K562 (cell line): ENCODE results near the gene SLC22A1. TPM values are rescaled to one million over a fixed set of nuclear protein-coding genes. Genes with fewer than 3 reads are reported as not detected.

ENCODE experiments used
- ATAC-seq: fragments of 200-7000 bp; cut with Tn5 transposase; 3 replicates; pipeline ENCODE4 v1.9.1; 2020; ENCODE audit warnings: moderate library complexity
- BruUV-seq: library from RNA; stranded (reverse); fragments of 400-500 nt; replicated peaks from 2 replicates; lab custom pipeline; 2021; lab: Mats Ljungman, UMichigan
- CTCF ChIA-PET: fragments of 300-600 bp; formaldehyde crosslinking; extraction: SDS; loops from one replicate; lab custom pipeline; 2021; ENCODE audit warnings: low intra/inter-chr PET ratio; lab: Yijun Ruan, JAX
- POLR2A ChIA-PET: fragments of 300-600, 350-650 bp; sonication (Branson Sonifier 250); formaldehyde crosslinking; extraction: SDS; loops from one replicate; lab custom pipeline; 2021; ENCODE audit warnings: antibody characterized with exemption, inconsistent platforms; lab: Yijun Ruan, JAX
- DNase-seq, 4 experiments: peaks; one replicate each; pipeline versions ENCODE4 v3.0.0 to v3.0.0-alpha.2; 2011 to 2018; ENCODE audit warnings: low spot score in 3 of 4, mixed read lengths in 3 of 4; ENCODE audit errors: extremely low read depth in 1 of 4
- FAIRE-seq: peaks from 2 replicates; lab custom pipeline; 2011; peaks lifted over from hg19 to GRCh38; lab: Jason Lieb, UNC
- H2AFZ ChIP-seq: 2 replicates; pipeline ENCODE4 v1.6.0; 2011; ENCODE audit warnings: low read depth, low read length, control low read depth, inconsistent platforms
- H3K27ac ChIP-seq: fragments of 200-600 bp; 3 replicates; pipeline ENCODE4 v1.8.0; 2011; ENCODE audit warnings: low read depth, mild to moderate bottlenecking, control low read depth, inconsistent platforms, low read length, moderate library complexity, mixed read lengths; ENCODE audit errors: extremely low read depth
- H3K27me3 ChIP-seq, 2 experiments: fragments of 300-600 bp in 1 of 2; 2 replicates in 1 of 2; 3 replicates in 1 of 2; pipeline versions ENCODE4 v1.6.0 to v1.8.0; 2011; ENCODE audit warnings: inconsistent platforms in 2 of 2, low read length in 2 of 2, mild to moderate bottlenecking in 1 of 2, mixed read lengths in 1 of 2, moderate library complexity in 1 of 2; ENCODE audit not compliant: control insufficient read depth in 2 of 2, insufficient read depth in 2 of 2
- H3K36me3 ChIP-seq: fragments of 300-600 bp; 3 replicates; pipeline ENCODE4 v1.8.0; 2011; ENCODE audit warnings: mild to moderate bottlenecking, low read length, inconsistent platforms; ENCODE audit not compliant: control insufficient read depth, insufficient read depth
- H3K4me1 ChIP-seq, 2 experiments: fragments of 200-600 bp in 1 of 2; replicated peaks in 1 of 2; 2 replicates in 1 of 2; 3 replicates in 1 of 2; pipeline versions ENCODE4 v1.5.1 to v1.8.0; 2011; ENCODE audit warnings: inconsistent platforms in 2 of 2, low read length in 2 of 2, mild to moderate bottlenecking in 1 of 2, mixed read lengths in 1 of 2, moderate library complexity in 1 of 2; ENCODE audit not compliant: control insufficient read depth in 2 of 2, insufficient read depth in 2 of 2
- H3K4me2 ChIP-seq: 2 replicates; pipeline ENCODE4 v1.6.1; 2011; ENCODE audit warnings: low read length, control low read depth, inconsistent platforms, mixed read lengths; ENCODE audit not compliant: insufficient read depth
- H3K4me3 ChIP-seq: fragments of 200-600 bp; sonication (generic), shearing (Covaris generic); 2 replicates; pipeline ENCODE4 v1.5.1; 2016; ENCODE audit warnings: control low read depth, inconsistent platforms
- H3K79me2 ChIP-seq: fragments of 200-600 bp; 3 replicates; pipeline ENCODE4 v1.8.0; 2011; ENCODE audit warnings: low read length, inconsistent platforms; ENCODE audit not compliant: control insufficient read depth, insufficient read depth
- H3K9ac ChIP-seq, 2 experiments: 2 replicates each; pipeline versions ENCODE4 v1.6.0 to v1.6.1; 2011; ENCODE audit warnings: low read depth in 2 of 2, low read length in 2 of 2, control low read depth in 1 of 2, inconsistent platforms in 1 of 2, mild to moderate bottlenecking in 1 of 2, mixed read lengths in 1 of 2; ENCODE audit not compliant: insufficient read depth in 1 of 2
- H3K9me1 ChIP-seq: one replicate; pipeline ENCODE4 v1.6.0; 2011; ENCODE audit warnings: inconsistent platforms, mild to moderate bottlenecking, low read length, moderate library complexity; ENCODE audit not compliant: control insufficient read depth, insufficient read depth
- H3K9me3 ChIP-seq: replicated peaks from 2 replicates; pipeline ENCODE4 v1.5.1; 2011; ENCODE audit warnings: low read depth, low read length, inconsistent platforms; ENCODE audit not compliant: control insufficient read depth, insufficient read depth
- H4K20me1 ChIP-seq: replicated peaks from 2 replicates; pipeline ENCODE4 v1.6.1; 2011; ENCODE audit warnings: low read length, inconsistent platforms, mixed read lengths; ENCODE audit not compliant: control insufficient read depth, insufficient read depth
- ARID3B ChIP-seq: fragments of 250-450 bp; sonication (Bioruptor Pico); IDR thresholded peaks from 2 replicates; pipeline ENCODE4 v1.4.0; 2020; ENCODE audit warnings: borderline replicate concordance
- CBFA2T3 ChIP-seq: fragments of 450-650 bp; IDR thresholded peaks from 2 replicates; pipeline ENCODE4 v1.6.1; 2017
- DMBX1 ChIP-seq: fragments of 250-450 bp; sonication (Bioruptor Pico); IDR thresholded peaks from 2 replicates; pipeline ENCODE4 v1.8.0; 2022; ENCODE audit warnings: inconsistent platforms, mild to moderate bottlenecking, moderate library complexity, borderline replicate concordance
- E2F3 ChIP-seq: fragments of 250-450 bp; sonication (Bioruptor Pico); IDR thresholded peaks from 2 replicates; pipeline ENCODE4 v1.4.0; 2020; ENCODE audit warnings: mild to moderate bottlenecking
- ETS1 ChIP-seq: conservative IDR thresholded peaks from 2 replicates; pipeline ENCODE4 v1.6.1; 2011; ENCODE audit warnings: low read depth, mild to moderate bottlenecking, low read length; ENCODE audit not compliant: control insufficient read depth
- HNRNPL ChIP-seq: fragments of 200-400 bp; formaldehyde crosslinking; IDR thresholded peaks from 2 replicates; pipeline ENCODE4 v1.6.1; 2017; ENCODE audit warnings: low read depth, mild to moderate bottlenecking, low read length
- MITF ChIP-seq: IDR thresholded peaks from 2 replicates; pipeline ENCODE4 v1.6.1; 2014; ENCODE audit warnings: antibody characterized with exemption
- NUFIP1 ChIP-seq: fragments of 450-650 bp; IDR thresholded peaks from 2 replicates; pipeline ENCODE4 v1.6.1; 2018; ENCODE audit not compliant: partially characterized antibody
- POLR3A ChIP-seq: IDR thresholded peaks from 2 replicates; pipeline ENCODE4 v1.6.1; 2011; ENCODE audit warnings: borderline replicate concordance, mild to moderate bottlenecking, moderate library complexity; ENCODE audit not compliant: insufficient read length, insufficient read depth; ENCODE audit errors: extremely low read depth
- RAD21 ChIP-seq, 2 experiments: fragments of 250-450 bp in 1 of 2; fragments of 450-650 bp in 1 of 2; sonication (Bioruptor Pico) in 1 of 2; formaldehyde crosslinking in 1 of 2; IDR thresholded peaks in 1 of 2; conservative IDR thresholded peaks in 1 of 2; 2 replicates each; pipeline versions ENCODE4 v1.4.0 to v1.8.0; 2020 to 2022; ENCODE audit warnings: mild to moderate bottlenecking in 2 of 2, moderate library complexity in 1 of 2
- RB1 ChIP-seq: fragments of 450-650 bp; IDR thresholded peaks from 2 replicates; pipeline ENCODE4 v1.6.1; 2017; ENCODE audit warnings: low read depth, mild to moderate bottlenecking
- SNIP1 ChIP-seq: fragments of 450-650 bp; IDR thresholded peaks from 2 replicates; pipeline ENCODE4 v1.7.1; 2017; ENCODE audit warnings: low read depth, mild to moderate bottlenecking
- SRSF1 ChIP-seq: fragments of 200-400 bp; formaldehyde crosslinking; IDR thresholded peaks from 2 replicates; pipeline ENCODE4 v1.6.1; 2017; ENCODE audit warnings: mild to moderate bottlenecking, low read depth, low read length, moderate library complexity
- ZNF408 ChIP-seq: fragments of 250-450 bp; sonication (Bioruptor Pico); IDR thresholded peaks from 2 replicates; pipeline ENCODE4 v1.4.0; 2020; ENCODE audit warnings: low read depth, mild to moderate bottlenecking, moderate library complexity
- ZZZ3 ChIP-seq: fragments of 450-650 bp; IDR thresholded peaks from 2 replicates; pipeline ENCODE4 v1.6.1; 2016; ENCODE audit warnings: antibody characterized with exemption, mild to moderate bottlenecking, moderate library complexity
- WGBS: fragments of 100-300 bp; shearing (Covaris generic); methylation state at CpG from one replicate; pipeline ENCODE4 v1.1.6; 2016; ENCODE audit warnings: low coverage, mixed read lengths; ENCODE audit not compliant: insufficient coverage; ENCODE audit errors: missing lambda C conversion rate; 5-methylcytosine and 5-hydroxymethylcytosine counted together
- in situ Hi-C: fragments of 300-500 bp; cut with MboI; formaldehyde crosslinking; loops from 4 replicates; pipeline ENCODE4 v1.15.0; 2018; ENCODE audit warnings: inconsistent platforms, mixed read lengths
- intact Hi-C: fragments of 100-400 bp; cut with micrococcal nuclease; formaldehyde crosslinking; loops from 2 replicates; pipeline ENCODE4 v1.14.2; 2022
- polyA plus RNA-seq, 8 experiments: library from polyadenylated mRNA; depleted of rRNA in 4 of 8; stranded (reverse) in 5 of 8; unstranded in 3 of 8; fragments of >200 nt; fragmentation: Nextera tagmentation in 2 of 8; fragmentation: Illumina TruSeq in 1 of 8; extraction: Ambion mirVana in 2 of 8; extraction: Trizol in 1 of 8; gene quantifications; 2 replicates each; pipeline versions ENCODE4 v1.2.1 to v1.2.3, GENCODE V29; 2011 to 2014; ENCODE audit warnings: inconsistent platforms in 1 of 8, missing spikeins in 1 of 8
- total RNA-seq, 7 experiments: library from RNA; depleted of rRNA in 6 of 7; stranded (reverse); fragments of >200 nt in 6 of 7; fragmentation: Illumina TruSeq in 2 of 7; extraction: Trizol in 2 of 7; gene quantifications; 2 replicates each; pipeline versions ENCODE4 v1.2.1 to v1.2.3, GENCODE V29; 2011 to 2021; ENCODE audit warnings: low replicate concordance in 1 of 7

The SLC22A1 gene
- total and polyA plus RNA-seq, 9 of the 15 experiments (the other 6 are each of a cell fraction or from before 2014, with no cell fraction given), result 0.11 to 0.60 (median 0.26) TPM; not detected in 4

GRCh38 chr6:160103825-160104100, 17.9 kb upstream of the SLC22A1 start:
- no peaks in the 10 kb centered on the region for H3K9me3 ChIP-seq
- in situ Hi-C loops, result no loop called here
- no peak overlapping the region for H3K4me3 ChIP-seq
- peaks cover 9% of the 10 kb centered on the region for H3K9me1 ChIP-seq
- BruUV-seq, result no TSS peak
- no peak for TF ChIP-seq E2F3 (CRISPR knock-in tag)
- TF ChIP-seq SNIP1, result no peak
- no peak for TF ChIP-seq ZNF408 (CRISPR knock-in tag)
- no peak for TF ChIP-seq HNRNPL
- no peak for TF ChIP-seq ZZZ3
- TF ChIP-seq NUFIP1, result no peak
- TF ChIP-seq ETS1, result no peak
- no peak for TF ChIP-seq RAD21 (CRISPR knock-in tag; conservative IDR thresholded peaks at IDR 0.05 in 1 of 2, IDR thresholded peaks at IDR 0.05 in 1 of 2)
- TF ChIP-seq RB1, result no peak
- no peak for TF ChIP-seq ARID3B
- no peak for TF ChIP-seq SRSF1
- no peak for TF ChIP-seq POLR3A
- TF ChIP-seq CBFA2T3, result no peak
- no peak for TF ChIP-seq MITF
- TF ChIP-seq DMBX1 (CRISPR knock-in tag), result no peak
- TF ChIP-seq, all 486 proteins: peak for 0
- CTCF ChIA-PET, result no interaction called here
- intact Hi-C loops, result loop anchor here (1.0 to 5.0 kb wide), 3 partner anchors 15 to 411 kb away; partner anchors contain the start of gene SOD2
- POLR2A ChIA-PET, result no interaction called here
- Histone ChIP-seq H3K4me1 (peaks cover 32% of the 10 kb centered on the region in 2 experiments), H3K27me3 (no peaks in the 10 kb centered on the region; a peak in 1 of 5 replicates), H3K27ac (no peak overlapping the region), H3K79me2 (peaks cover 10% of the 10 kb centered on the region; the same call in 2 of the 3 replicates), H3K36me3 (peaks cover 69% of the 10 kb centered on the region), H2AFZ (no peak overlapping the region), H3K4me2 (no peak overlapping the region), H4K20me1 (peaks cover 25% of the 10 kb centered on the region), H3K9ac (no peak overlapping the region)
- ATAC-seq (no peak), FAIRE-seq (no peak), DNase-seq (no peak)
- WGBS, result 96% methylated on average over 7 of the region's 7 CpGs
